Activated CD8-positive, alpha-beta memory T cell treated with anti-CD3 and anti-CD28 coated beads, Interleukin-2, amount 50 U/mL, for 24 hours (primary cell): Measurements from ENCODE around the gene CPTP.

Experiments used
- DNase-seq: peaks from one replicate; pipeline ENCODE4 v3.0.0-alpha.2; 2020; ENCODE audit errors: extremely low read depth

CPTP gene

GRCh38 chr1:1319646-1319941 lies 5.0 kb upstream of the CPTP start:
- no peak for DNase-seq

GRCh38 chr1:1320666-1321448 lies 3.7 kb upstream of the CPTP start:
- DNase-seq, result no peak

GRCh38 chr1:1321477-1321876 lies 3.1 kb upstream of the CPTP start:
- DNase-seq, result no peak

- no peak for DNase-seq
These were observed 2.2 kb upstream of the CPTP start for GRCh38 chr1:1322418-1322817.

- DNase-seq, result no peak
These were observed 1.6 kb upstream of the CPTP start for GRCh38 chr1:1322952-1323351.

- no peak for DNase-seq
These were observed 498 bp upstream of the CPTP start for GRCh38 chr1:1324084-1324523.

GRCh38 chr1:1325288-1326074 lies 879 bp downstream of the CPTP start:
- DNase-seq, result no peak

GRCh38 chr1:1326075-1326605 lies 1.5 kb downstream of the CPTP start:
- no peak for DNase-seq

- DNase-seq, result no peak
These were observed 2.7 kb downstream of the CPTP start for GRCh38 chr1:1327291-1327690.

- DNase-seq, result no peak
These were observed 3.7 kb downstream of the CPTP start for GRCh38 chr1:1328254-1328653.

GRCh38 chr1:1329304-1330210 lies 5.0 kb downstream of the CPTP start:
- no peak for DNase-seq

GRCh38 chr1:1330366-1331067 lies 5.9 kb downstream of the CPTP start:
- no peak for DNase-seq

- no peak for DNase-seq
These were observed 6.7 kb downstream of the CPTP start, which contains the start of gene TAS1R3 for GRCh38 chr1:1331068-1331965. Gene TAS1R3, plus strand, starts transcription at chr1:1331280. Its CDS starts 66 bp downstream, at chr1:1331346.

- DNase-seq, result no peak
These were observed 7.6 kb downstream of the CPTP start for GRCh38 chr1:1332031-1332755.

- no peak for DNase-seq
These were observed 8.3 kb downstream of the CPTP start for GRCh38 chr1:1332774-1333480.

- DNase-seq, result no peak
These were observed 9.1 kb downstream of the CPTP start for GRCh38 chr1:1333551-1334241.

- no peak for DNase-seq
These were observed 10.2 kb downstream of the CPTP start for GRCh38 chr1:1334835-1335234.

- no peak for DNase-seq
These were observed 10.7 kb downstream of the CPTP start for GRCh38 chr1:1335283-1335682.
